GM20000 (cell line): ENCODE measurements around the gene LEKR1.

Experiments used
- DNase-seq: peaks from one replicate; pipeline ENCODE4 v3.0.0; 2012; ENCODE audit warnings: low spot score
- TF ChIP-seq, protein P1 (sequence below): IDR thresholded peaks from 2 replicates; pipeline ENCODE4 v1.5.1; 2012; ENCODE audit warnings: mild to moderate bottlenecking, control low read depth; ENCODE audit errors: extremely low read depth, missing control alignments

Gene LEKR1

DNA sequence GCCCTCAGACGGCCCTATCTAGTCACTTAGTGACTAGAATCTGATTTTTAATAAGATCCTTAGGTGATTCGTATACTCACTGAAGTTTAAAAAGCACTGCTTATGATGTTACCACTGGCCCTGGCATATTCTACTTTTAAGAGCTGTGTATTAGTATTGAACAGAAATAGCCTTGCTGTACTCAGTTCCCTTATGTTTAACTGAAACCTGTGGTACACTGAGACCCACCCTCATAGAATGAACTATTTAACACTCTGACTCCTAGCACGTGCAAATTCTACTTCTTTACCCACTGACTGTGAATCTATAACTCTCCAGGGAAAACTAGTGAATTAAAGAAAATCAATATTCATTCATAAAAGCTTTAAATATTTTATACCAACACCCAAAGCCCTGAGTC, 224.9 kb downstream of the LEKR1 start:
- TF ChIP-seq, protein P1, sequence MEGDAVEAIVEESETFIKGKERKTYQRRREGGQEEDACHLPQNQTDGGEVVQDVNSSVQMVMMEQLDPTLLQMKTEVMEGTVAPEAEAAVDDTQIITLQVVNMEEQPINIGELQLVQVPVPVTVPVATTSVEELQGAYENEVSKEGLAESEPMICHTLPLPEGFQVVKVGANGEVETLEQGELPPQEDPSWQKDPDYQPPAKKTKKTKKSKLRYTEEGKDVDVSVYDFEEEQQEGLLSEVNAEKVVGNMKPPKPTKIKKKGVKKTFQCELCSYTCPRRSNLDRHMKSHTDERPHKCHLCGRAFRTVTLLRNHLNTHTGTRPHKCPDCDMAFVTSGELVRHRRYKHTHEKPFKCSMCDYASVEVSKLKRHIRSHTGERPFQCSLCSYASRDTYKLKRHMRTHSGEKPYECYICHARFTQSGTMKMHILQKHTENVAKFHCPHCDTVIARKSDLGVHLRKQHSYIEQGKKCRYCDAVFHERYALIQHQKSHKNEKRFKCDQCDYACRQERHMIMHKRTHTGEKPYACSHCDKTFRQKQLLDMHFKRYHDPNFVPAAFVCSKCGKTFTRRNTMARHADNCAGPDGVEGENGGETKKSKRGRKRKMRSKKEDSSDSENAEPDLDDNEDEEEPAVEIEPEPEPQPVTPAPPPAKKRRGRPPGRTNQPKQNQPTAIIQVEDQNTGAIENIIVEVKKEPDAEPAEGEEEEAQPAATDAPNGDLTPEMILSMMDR, result no peak
- DNase-seq, result no peak

DNA sequence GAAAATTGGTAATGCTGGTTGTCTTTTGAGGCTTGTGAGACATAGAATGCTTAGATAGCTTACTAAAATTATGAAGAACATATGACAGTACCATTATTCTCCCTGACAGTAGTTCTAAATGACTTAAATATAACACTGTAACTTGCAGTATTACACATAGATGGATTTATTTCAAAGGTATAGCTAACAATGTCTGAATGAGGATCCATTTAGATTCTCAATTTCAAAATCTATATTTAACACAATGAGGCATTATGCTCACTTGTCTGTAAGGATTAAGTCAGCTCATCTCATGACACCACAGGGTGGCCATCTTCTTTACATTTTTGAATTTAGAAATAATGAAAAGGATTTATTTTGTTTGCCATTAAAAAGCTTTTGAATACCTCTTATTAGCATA, 225.4 kb downstream of the LEKR1 start:
- no peak for DNase-seq
- TF ChIP-seq, protein P1, result no peak

DNA sequence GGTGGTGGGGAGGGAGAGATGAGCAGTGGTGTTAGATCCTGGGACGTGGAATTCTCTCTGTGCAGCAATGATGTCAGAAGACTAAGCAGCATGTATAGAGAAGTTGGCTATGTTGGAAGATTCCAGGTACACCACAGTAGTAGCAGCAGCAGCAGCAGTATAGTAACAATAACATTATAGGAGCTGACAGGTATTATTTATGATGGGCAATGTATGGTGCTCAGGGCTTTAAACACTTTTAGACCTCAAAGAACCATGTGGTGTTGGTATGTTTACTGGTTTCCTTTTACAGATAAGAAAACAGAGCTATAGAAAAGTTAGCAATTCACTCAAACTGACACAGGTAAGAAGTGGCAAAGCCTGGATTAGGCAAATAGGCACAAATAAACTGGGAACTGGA, 229.9 kb downstream of the LEKR1 start:
- no peak for DNase-seq
- TF ChIP-seq, protein P1, result no peak

DNA sequence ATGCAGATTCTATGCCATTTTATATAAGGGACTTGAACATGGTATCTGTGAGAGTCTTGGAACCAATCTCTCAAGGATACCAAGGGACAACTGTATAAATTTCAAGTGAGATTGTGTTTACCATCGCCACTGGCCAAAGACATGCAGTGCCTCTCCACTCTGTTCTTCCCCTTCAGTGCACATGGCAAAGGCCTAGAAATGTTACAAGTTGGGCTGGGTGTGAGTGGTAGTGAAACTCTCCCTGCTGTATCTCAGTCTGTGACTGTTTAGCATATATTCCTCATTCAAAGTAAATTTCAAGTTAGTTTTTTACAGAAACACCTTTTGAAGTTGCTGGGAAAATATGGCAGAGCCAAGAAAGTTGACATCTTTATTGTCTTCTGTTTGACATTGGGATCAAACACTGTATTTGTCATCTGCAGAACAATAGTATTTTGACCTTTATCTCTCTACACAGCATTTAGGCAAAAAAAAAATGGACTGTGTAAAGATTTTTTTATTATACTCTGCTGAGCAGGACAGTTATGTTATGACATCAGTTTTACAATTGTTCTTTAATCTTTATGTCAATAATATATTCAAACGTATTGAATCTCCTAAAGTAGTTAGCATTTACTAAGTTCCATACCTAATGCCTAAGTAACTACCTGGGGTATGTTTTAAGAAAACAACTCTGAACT, 232.4 kb downstream of the LEKR1 start:
- no peak for DNase-seq
- TF ChIP-seq, protein P1, result no peak

DNA sequence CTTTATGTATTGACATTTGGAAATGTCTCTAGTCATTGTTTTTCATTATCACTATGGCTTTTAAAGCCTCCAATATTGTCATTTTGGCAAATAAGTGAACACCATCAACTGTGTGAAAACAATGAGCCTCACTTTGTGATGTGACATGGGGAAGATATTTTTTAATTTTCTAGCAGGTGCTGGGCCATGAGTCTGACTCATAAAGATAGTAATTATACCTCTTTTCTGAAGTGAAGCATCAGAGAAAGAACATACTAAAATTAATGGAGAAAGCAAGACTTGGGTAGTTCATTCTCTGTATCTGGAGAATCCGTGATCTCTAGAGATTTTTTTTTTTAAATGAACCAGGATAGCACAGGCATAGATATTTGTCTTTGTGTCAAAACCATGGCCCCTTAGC, 233.0 kb downstream of the LEKR1 start:
- no peak for DNase-seq
- TF ChIP-seq, protein P1, result no peak

DNA sequence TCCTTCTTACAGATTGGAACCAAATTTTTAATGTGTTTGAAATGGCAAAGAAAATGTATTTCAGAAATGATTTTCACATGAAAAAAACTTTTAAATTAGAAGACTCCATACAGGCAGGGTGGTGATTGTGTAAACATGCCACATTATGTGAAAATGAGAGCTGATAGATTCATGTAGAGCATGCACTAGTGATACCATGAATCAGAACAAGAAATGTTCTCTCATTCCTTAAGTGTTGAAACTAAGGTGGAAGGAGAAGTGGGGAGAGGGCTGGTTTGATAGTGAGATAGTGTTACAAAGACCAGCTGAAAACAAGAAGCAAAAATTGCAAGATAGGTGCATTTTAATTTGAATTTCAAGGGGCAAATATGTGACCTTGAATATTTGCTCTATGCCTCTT, 233.5 kb downstream of the LEKR1 start:
- no peak for DNase-seq
- TF ChIP-seq, protein P1, result no peak

DNA sequence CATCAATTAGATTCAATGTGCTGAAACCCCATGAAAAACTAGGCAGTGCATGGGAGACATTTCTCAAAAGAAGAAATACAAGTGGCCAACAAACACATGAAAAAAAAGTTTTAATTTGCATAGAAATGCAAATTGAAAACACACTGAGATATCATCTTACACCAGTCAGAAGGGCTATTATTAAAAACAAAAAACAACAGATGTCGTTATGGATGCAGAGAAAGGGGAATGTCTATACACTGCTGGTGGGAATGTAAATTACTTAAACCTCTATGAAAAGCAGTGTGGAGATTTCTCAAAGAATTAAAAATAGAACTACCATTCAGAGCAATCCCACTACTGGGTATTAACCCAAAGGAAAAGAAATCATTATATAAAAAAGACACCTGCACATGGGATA, 235.1 kb downstream of the LEKR1 start:
- TF ChIP-seq, protein P1, result no peak
- no peak for DNase-seq
